ENCODE data around the gene FCN3. TPM values are rescaled to one million over a fixed set of nuclear protein-coding genes. Genes with fewer than 3 reads are reported as not detected.
A peak's percentile ranks its signal among the peaks of the same experiment; 100 is the strongest.

Gene FCN3
- polyA plus RNA-seq, 5 donors = 13.8 to 18.8 (median 17.4) TPM

- DNase-seq = no peak
These were observed 14.8 kb downstream of the FCN3 start for GRCh38 chr1:27359822-27360158.

GRCh38 chr1:27358928-27359313 is 15.7 kb downstream of the FCN3 start:
- DNase-seq = no peak

- no peak for DNase-seq
These were observed 16.3 kb downstream of the FCN3 start for GRCh38 chr1:27358038-27358927.

- peak in 1 of 2 donors; percentile 53 for DNase-seq
These were observed 17.2 kb downstream of the FCN3 start for GRCh38 chr1:27357281-27358037.

GRCh38 chr1:27356619-27357280 is 17.9 kb downstream of the FCN3 start:
- no peak for DNase-seq

- DNase-seq = no peak
These were observed 18.4 kb downstream of the FCN3 start for GRCh38 chr1:27356277-27356618.

- DNase-seq = no peak
These were observed 18.9 kb downstream of the FCN3 start for GRCh38 chr1:27355683-27356082.

GRCh38 chr1:27353629-27354028 is 21.0 kb downstream of the FCN3 start:
- DNase-seq = no peak

- DNase-seq = no peak
These were observed 21.5 kb downstream of the FCN3 start for GRCh38 chr1:27353166-27353565.

- no peak for DNase-seq
These were observed 23.0 kb downstream of the FCN3 start for GRCh38 chr1:27351541-27352107.

GRCh38 chr1:27350663-27351540 is 23.7 kb downstream of the FCN3 start:
- DNase-seq = no peak

GRCh38 chr1:27349784-27350662 is 24.6 kb downstream of the FCN3 start:
- peak in 1 of 2 donors; percentile 52 for DNase-seq

GRCh38 chr1:27348861-27349783 is 25.5 kb downstream of the FCN3 start:
- no peak for DNase-seq

- no peak for DNase-seq
These were observed 27.5 kb downstream of the FCN3 start for GRCh38 chr1:27346991-27347624.

- no peak for DNase-seq
These were observed 28.3 kb downstream of the FCN3 start for GRCh38 chr1:27346357-27346756.

GRCh38 chr1:27345272-27345671 is 29.4 kb downstream of the FCN3 start:
- DNase-seq = no peak

GRCh38 chr1:27343639-27344025 is 31.0 kb downstream of the FCN3 start:
- no peak for DNase-seq

- DNase-seq = no peak
These were observed 31.6 kb downstream of the FCN3 start for GRCh38 chr1:27342778-27343638.

Data from right lung (tissue), 5 donors.